ENCODE measurements around the gene PEG3.
"Not testable (repeated sequence)": the region's sequence is repeated elsewhere in the genome, so short reads cannot be mapped to it uniquely, and the experiment has no call there.

PEG3 gene

DNA sequence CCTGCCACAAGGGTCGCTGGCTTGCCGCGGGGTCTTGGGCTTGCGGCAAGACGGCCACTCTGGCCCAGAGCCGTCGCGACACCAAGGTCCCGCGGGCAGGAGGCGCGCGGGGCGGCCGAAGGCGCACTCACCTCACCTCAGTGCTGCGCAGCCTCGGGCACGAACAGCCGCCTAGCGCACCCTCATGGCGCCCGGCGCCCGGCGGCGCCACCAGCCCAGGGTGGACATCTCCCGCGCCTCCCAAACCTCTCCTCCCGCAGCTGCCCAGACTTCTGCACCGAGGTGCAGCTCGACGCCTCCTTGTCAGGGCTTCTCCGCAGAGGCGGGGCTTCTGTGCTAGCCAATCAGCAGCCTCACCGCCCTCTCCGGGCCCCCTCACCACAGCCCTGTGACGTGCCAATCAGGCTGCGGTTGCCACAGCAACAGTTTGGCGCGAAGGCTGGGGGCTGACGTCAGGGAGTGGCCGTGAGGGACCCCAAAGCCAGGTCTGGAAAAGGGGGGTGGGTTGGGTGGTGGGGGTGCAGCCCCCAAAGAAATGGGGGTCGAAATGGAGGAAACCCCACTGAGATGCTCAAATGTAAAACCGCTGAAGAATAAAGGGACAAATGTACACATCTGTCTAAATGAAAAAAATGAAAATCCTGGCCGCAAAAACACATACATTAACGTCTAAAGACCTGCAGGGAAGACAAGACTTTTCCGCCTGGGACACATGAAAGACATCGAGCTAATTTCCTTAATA lies at the start of gene PEG3, which contains the start of gene ZIM2:
Gene PEG3 (minus strand): TSS at position 276 of the 742 bp plus-strand sequence. CDS start 16,071 bp downstream, outside the sequence.
Gene ZIM2 (minus strand): TSS at position 276 of the 742 bp plus-strand sequence. CDS start 16,449 bp downstream, outside the sequence.
- DNase-seq (ENCODE audit: low spot score) = no peak

DNA sequence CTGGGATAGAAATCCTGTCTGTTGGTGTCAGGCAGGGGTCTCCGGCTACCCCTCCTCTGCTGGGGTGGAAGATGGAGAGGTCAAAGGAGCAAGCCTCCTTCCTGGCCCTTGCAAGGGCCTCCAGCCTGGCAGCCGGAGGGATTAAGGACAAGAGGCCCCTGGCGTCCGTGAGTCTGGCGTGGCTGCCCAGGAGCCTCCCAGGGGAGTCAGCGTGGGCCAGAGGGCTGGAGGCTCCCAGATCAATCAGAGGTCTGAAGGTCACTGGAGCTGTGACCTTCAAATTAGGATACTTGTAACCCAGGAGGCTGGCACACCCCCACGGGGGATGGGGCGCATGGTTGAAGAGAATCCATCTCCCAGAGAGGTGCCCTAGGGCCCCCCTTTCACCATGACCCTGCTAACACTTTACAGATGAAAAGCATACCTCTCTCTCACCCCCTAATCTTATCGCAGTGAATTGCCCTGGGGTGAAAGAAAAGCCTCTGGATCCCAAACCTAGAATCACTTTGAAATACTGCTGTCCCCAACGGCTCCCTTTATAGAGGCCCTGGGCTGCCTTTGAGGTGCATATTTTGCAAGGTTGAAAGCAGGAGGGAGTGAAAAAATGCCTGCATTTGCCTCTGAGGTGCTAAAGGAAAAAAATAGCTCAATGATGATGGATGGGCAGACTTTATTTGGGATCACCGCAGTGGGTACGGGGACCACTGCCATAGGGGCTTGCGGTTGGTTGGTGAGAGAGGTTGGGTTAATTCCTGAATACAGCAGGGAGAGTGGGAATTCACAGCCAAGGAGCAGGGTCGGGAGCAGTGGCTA lies 44.9 kb upstream of the PEG3 start:
- no peak for DNase-seq (ENCODE audit: low spot score)

DNA sequence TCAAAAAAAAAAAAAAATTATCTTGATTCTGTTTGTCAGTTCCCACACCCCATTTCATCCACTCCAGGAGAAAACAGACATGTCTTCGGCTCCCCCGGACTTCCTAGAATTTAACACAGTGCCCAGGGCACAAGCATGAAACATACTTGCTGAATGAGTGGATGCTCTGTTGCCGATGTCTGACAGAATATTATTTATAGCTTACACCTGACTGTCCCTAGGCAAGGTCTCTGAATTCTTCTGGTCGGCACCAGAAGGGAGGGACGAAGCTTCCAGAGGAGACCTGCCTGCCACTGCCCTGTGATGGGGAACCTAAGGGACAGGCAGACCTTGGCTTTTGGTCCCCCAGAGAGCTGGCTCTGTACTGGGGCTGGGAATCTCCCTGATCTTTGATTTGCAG lies 43.9 kb upstream of the PEG3 start:
- DNase-seq (ENCODE audit: low spot score) = no peak

DNA sequence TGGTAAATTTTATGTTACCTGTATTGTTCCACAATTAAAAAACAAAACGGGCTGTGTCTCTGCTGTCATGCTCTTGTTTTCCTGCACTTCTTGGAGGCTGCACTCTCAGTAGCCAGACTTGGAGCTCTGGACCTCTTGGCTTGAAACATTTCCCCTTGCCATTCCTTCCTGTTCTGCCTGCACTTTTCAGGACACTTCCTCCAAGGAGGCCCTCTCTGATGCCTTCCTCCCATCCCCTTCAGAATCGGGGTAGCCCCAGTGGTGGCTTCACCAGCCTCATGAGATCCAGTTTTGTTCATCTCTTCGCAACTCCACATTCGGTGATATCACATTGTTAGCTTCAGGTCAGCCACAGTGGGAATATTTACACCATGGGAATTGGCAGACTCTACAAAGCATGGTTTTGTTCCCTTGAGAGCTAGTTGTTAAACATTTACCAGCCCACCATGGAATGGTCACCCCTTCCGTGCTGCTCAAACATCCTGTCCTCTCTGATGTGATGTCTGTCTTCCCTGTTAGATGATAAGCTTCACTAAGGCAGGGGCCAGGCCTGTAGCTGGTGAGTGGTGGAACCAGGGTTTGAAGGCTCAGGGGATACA lies 40.2 kb upstream of the PEG3 start:
- DNase-seq (ENCODE audit: low spot score) = no peak

DNA sequence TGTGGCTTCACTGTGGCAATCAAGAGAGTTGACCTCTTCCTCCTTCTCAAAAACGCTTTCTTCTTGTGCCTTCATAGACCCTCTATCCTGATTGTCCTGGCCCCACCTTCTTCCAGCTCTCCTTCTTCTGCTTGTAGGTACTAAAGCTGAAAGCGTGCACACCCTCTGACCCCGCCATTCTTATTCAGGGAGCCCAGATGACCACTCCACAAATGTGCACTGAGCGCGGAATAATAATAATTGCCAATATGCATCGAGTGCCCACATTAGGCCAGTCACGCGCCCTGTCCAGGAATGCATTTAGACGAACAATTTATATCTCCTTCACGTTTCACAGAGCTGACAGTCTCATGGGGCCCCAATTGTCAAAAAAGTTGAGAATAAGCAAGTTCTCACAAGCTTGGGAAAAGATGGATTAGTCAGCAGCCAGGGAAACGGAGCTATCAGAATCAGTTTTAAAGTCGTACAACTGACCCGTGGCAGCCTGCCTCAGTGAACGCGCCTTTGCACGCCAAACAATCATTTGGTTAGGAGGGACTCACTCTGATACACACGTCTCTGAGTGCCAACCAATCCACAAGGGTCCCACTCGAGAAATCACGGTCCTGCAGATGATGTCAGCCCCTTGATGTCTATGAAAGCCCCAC lies 36.7 kb upstream of the PEG3 start:
- no peak for DNase-seq (ENCODE audit: low spot score)

DNA sequence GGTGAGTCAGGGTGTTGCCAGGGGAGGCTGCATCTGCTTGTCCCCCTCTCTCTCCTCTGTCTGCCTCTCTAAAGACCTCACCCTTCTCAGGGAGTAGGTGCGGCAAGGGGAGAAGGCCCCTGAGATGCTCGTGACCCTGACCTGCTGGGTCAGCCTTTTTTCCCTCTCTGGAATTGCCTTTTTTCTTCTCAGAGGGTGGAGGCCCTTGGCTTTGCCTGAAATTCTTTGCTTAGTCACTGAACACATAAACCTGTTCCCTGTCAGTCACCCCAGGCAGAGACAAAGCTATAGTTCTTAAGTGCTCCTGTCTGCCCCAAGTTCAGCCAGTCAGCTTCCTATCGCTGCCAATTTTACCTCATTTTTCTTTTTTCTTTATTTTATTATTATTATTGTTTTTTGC lies 35.2 kb upstream of the PEG3 start:
- no peak for DNase-seq (ENCODE audit: low spot score)

DNA sequence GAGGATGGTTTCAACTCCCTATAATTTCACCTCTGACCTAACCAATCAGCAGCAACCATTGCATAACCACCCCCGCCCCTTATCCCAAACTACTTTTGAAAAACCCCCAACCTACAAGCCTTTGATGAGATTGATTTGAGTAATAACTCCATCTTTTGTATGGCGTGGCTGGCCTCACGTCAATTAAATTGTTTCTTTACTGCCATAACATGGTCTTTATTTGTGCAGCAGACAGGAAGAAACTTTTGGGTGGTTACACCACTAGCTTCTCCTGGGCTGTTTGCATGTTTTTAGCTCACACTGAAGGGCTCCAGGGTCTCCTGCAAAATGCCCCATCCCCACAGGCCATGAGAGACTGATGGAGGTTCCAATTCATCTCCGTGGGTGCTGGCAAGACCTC lies 34.0 kb upstream of the PEG3 start:
- no peak for DNase-seq (ENCODE audit: low spot score)

DNA sequence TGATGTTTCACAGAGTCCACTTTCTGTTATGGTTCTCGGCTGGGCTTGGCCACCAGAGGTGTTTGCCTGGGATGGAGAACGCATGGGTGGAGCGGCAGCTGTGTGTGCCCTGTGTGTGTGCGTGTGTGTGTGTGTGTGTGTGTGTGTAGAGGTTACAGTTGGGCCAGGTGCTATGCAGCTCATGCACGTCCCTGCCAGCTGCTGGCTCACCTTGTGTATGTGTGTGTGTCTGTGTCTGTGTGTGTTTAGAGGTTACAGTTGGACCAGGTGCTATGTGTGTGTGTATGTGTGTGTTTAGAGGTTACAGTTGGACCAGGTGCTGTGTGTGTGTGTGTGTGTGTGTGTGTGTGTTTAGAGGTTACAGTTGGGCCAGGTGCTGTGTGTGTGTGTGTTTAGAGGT lies 33.0 kb upstream of the PEG3 start:
- DNase-seq (ENCODE audit: low spot score) = no peak

DNA sequence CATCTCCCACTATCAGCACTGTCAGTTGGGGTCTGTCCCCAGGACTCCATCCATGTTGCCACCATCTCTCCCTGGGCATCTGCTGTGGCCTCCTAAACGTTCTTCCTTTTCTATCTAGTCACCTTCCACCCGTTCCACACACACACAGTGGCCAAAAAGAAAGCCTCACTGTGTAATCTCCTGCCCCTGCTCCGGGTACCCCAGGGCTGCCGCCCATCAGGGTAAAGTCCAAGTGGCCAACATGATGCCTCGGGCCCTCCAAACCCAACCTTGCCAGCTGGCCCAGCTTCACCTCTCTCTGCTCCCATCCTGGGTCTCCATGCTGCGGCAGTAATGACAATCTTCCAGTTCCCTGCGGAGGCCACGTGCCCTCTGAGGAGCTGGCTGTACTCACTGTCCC lies 29.4 kb upstream of the PEG3 start:
- no peak for DNase-seq (ENCODE audit: low spot score)

DNA sequence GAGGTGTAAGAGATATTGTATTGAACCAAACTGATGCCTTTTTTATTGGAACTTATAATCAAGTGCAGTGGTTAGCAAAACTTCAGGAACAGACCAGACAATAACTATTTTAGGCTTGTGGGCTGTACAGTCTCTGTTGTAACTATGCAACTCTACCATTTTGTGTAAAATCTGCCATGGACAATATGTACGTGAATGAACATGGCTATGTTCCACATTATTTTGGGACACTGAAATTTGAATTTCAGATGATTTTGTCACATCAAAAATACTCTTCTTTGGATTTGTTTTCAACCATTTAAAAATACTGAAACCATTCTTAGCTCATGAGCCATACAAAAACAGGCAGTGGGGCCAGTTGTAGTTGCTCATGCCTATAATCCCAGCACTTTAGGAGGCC lies 27.9 kb upstream of the PEG3 start:
- DNase-seq (ENCODE audit: low spot score) = no peak

DNA sequence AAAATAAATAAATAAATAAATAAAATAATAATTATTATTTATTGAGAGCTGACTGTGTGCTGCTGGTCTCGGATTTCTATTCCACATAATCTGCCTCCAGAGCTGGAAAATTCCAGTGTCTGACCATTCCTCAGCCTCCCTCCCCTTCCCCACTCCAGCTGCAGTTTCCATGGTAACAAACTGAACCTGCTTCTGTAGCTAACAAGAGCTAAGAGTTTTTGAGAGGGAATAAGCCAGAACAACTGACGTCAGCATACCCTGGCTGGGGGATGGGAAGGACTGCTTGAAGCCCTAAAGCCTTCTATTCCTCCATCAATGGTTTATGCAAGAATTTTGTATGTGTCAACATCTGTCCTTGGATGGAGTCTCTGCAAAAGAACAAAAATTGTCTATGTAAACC lies 26.0 kb upstream of the PEG3 start:
- DNase-seq (ENCODE audit: low spot score) = no peak

DNA sequence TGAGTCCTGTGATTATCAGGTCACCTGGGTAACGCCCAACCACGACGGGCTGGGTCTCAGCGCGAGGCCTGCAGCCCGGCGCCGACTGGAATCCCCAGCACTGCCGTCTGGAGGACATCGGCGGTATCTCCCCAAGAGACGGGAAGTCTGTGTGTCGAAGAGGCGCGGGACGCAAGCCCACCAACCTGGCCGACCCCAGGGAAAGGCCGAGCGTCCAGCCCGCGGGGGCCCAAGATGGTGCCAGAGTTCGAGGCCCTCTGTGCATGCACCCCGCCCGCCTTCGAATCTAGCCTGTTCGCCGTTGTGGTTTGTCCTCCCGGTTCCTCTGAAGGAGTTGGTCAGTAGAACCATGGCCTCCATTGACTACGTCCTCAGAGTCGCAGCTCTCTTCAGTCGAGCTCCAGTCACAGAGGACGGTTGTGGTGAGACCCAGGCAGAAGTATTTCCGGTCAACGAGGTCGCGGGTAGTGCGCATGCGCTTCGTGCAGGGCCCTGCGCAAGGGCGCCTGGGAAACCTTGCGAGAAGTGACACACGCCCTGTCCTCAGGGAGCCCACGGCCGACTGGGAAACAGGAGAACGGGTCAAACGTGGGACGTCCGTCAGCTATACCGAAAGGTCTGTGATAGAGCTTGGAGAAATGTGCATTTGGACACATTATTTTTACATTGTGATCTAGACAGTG lies 24.1 kb upstream of the PEG3 start:
- DNase-seq (ENCODE audit: low spot score) = no peak

DNA sequence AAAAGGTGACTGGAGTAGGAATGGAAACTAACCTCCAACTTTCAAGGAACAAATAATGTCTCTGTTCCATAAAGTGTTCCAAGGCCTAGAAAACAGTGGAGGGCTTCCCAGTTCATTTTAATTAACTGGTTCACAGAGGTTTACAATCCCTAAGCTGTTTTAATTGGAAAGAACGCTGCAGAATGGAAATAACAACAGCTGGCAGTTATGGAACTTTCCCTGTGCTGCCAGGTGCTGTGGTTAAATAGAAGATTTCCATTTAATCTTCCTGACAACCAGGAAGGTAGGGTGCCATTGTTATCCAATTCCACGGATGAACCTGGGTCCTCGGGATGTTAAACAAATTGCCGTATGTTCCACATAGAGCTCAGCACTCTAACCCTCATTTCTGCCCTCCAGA lies 22.2 kb upstream of the PEG3 start:
- no peak for DNase-seq (ENCODE audit: low spot score)

DNA sequence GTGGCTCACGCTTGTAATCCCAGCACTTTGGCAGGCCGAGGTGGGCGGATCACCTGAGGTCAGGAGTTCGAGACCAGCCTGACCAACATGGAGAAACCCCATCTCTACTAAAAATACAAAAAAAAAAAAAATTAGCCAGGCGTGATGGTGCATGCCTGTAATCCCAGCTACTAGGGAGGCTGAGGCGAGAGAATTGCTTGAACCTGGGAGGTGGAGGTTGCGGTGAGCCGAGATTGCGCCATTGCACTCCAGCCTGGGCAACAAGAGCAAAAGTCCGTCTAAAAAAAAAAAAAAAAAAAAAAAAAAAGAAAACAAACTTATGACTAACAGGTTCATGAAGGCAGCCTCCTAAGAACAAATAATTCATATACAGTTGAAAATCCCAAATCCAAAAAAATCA lies 19.9 kb upstream of the PEG3 start:
- not testable (repeated sequence) for DNase-seq (ENCODE audit: low spot score)

DNA sequence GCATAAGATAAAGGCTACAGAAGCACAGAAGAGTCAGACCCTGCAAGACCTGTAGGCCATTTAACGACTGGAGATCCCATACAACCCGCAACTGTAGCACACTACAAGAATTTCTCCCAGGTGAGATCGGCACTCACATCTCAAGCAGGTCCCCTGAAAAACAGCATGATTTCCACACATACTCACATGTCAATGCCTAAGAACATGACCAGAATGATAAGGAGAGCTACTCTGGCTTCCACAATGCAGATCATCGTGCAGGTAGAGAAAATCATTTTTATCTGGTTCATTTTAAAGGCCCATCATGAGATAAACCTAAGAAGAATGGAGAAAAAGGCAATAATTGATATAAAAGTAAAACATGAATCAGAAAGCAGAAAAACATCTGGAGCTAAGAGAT lies 17.5 kb upstream of the PEG3 start:
- no peak for DNase-seq (ENCODE audit: low spot score)

DNA sequence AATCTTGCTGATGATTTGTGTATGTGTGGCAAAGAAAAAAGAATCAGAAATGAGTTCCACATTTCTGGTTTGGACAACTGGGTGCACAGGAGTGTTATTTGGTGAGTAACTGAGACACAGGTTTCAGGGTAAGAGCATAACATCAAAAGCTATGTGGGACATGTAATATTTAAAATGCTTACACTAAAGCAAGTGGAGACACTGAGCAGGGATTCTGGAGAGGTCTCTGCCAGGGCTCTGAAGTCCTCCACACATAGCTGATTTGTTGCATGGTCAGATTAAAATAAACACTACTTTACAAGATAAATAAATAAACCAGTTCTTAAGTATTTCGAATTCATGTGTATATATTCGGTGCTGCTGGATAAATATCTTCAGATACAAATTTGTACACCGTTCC lies 16.3 kb upstream of the PEG3 start:
- DNase-seq (ENCODE audit: low spot score) = no peak

DNA sequence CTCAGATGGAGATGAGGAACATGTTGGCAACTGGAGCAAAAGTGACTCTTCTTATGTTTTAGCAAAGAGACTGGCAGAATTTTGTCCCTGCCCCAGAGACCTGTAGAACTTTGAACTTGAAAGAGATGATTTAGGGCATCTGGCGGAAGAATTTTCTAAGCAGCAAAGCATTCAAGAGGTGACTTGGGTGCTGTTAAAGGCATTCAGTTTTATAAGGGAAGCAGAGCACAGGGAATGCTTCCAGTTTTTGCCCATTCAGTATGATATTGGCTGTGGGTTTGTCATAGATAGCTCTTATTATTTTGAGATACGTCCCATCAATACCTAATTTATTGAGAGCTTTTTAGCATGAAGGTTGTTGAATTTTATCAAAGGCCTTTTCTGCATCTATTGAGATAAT lies 11.8 kb upstream of the PEG3 start:
- not testable (repeated sequence) for DNase-seq (ENCODE audit: low spot score)

DNA sequence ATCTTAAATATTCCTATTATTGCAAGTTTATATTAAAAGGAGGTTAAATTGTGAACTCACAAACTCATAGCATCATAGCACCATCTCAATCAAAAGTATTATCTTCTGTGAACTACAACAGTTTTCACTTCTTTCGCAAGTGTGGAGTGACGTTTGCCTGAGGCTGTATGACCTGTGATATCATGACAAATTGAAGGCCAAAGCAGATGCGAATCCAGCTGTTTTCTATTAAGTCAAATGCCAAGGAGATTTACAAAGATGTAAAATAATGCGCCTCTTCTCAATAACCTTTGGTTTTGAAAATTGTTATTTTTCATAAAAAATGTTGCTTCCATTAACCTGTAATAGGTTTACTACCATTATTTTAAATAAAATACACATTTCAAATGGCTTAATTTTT lies 7.6 kb upstream of the PEG3 start:
- no peak for DNase-seq (ENCODE audit: low spot score)

DNA sequence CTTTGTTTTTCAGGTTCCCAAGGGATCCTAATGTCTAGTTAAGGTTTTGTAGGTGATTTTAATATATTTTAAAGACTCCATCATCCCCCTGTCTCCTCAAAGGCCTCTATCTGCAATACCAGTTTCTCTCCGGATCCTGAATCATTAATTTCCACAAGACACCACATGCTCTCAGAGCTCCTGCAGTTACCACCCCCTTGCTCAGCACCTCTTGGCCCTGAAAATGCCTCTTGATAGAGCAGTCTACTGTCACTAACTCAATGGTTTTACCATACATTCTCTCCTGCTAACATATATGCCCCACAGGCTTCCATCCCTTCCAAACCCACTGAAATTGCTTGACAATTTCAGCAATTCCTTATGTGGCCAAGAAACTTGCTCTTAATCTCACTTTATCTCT lies 1.9 kb upstream of the PEG3 start:
- no peak for DNase-seq (ENCODE audit: low spot score)

DNA sequence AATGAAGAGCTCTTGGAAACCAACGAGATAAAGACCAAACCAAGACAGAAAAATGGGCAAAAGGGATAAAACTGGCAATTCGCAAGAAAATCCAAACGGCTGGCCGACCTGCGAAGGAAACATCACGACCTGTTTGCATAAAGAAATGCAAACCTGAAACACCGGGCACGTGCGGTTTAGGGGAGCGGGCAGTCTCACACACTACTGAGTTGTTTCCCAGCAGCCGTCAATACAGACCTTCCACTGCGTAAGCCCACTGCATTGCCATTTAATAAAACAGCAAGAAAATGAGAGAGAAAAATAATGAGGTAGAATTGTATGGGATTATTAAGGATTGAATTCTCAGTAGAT lies 642 bp upstream of the PEG3 start:
- DNase-seq (ENCODE audit: low spot score) = no peak

DNA sequence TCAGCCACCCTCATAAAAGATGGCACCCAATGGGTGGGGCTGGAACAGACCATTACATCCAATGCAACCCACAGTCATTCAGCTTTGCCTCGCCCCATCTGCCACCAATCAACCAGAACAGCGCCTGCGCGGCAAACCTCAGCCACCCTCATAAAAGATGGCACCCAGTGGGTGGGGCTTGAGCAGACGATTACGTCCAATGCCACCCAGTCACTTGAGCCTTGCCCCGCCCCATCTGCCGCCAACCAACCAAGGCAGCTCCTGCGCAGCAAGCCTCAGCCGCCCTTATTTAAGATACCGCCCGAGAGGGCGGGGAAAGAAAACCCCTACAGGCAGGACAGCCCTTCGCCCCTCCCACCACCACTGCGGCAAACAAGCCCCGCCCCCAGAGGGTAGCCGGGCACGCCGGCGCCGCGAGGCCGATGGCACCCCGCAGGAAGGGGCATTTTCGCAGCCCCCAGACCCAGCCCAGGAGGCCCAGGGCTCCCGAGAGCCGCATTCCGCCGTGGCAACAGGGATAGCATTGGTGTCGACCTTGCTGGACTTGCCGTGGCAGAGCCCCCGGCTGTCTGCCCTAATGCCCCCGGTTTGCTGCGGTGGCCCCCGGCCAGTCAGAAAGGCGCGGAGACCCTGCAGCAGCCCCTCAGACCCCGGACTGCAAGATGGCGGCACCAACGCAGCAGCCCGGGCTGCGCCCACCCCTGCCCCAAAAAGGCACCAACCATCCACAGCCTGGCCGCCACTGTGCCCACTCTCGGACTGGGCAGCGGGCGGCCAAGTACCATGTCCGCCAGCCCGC lies 675 bp downstream of the PEG3 start:
- no peak for DNase-seq (ENCODE audit: low spot score)
